GM21717 (cell line): Measurements from ENCODE around the gene LRAT.

Experiments
- ATAC-seq: cut with Tn5 transposase; IDR thresholded peaks from one replicate; pipeline ENCODE4 v1.9.1; 2021; ENCODE audit warnings: mild to moderate bottlenecking, moderate library complexity; ENCODE audit not compliant: unreplicated experiment

Gene LRAT

DNA sequence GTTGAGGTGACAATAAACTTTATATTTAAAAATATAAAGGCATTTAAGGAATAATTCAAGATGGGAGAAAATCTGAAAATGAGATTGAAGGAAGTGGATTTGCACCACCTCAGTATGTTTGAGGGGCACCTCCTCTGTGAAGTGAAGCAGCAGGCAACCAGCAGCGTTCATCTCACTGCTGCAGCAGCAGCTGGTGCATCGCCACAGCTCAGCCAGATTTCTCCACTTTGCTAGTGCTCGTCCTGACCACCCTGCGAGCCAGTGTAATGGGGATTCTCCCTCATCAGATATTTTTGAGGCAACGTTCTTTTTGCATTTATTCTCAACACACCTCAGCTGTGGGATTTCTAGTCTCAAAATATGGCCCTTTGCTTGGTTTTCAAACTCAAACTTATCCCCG lies 13.9 kb downstream of the LRAT start:
- no peak for ATAC-seq

DNA sequence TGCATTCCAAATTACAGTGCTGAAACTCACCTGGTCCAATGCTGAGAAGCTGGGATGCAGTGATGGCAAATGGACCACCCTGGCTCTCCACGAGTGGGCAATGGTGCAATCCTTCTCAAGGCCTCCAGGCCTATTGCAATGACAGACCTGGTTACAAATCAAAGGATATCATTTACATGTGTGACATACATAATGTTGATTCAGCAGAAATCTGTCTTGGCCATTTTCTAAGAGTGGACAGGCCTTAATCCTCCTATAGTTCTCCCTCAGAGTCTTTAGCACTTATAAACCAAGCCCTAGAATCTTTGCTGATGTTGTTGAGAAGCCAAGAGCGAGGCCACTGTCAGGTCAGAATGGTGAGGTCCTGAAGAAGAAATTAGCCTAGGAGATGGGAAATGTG lies 17.1 kb downstream of the LRAT start:
- ATAC-seq = no peak

DNA sequence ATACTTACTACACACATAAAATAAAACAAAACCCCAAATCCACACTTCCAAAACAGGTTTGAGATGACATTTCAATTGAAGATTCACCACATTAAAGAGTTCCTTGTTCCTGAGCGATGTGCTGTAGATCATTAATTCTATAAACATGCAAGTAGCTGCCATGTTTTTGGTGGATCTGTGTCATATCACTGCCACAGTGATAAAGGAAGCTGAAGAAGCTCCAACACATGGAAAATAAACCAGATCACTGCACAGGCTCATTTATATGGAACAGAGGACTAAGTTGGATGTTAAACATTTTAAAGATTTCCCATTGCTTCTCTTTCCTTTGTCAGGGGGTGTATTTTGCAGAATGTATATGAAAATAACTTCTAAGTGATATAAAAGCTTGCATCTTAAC lies 34.5 kb downstream of the LRAT start:
- no peak for ATAC-seq

DNA sequence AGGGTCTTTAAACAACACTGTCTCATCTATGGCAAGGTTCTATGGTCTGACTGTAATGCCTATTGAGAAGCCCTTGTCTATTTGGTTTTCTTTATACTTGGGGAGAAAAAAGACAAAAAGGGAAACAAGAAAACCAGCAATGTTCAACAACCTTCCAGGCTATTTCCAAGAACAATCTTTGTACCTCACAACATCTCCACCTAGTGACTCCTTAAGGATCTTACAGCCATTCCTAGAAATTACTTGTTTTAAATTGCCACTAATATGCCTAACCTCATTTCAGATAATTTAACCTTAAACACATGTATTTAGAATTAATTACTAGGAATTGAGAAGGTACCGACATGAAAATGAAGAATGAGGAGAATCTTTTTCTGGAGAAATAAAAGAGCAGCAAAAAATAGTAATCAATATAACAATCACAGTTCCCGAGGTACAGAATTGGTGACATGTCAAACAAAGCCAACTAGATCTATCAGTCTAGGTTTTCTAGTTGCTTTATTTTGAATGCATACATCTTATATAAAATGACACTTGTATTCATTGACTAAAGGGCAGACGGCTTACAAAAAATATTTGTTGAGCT lies 35.7 kb downstream of the LRAT start:
- ATAC-seq = no peak

DNA sequence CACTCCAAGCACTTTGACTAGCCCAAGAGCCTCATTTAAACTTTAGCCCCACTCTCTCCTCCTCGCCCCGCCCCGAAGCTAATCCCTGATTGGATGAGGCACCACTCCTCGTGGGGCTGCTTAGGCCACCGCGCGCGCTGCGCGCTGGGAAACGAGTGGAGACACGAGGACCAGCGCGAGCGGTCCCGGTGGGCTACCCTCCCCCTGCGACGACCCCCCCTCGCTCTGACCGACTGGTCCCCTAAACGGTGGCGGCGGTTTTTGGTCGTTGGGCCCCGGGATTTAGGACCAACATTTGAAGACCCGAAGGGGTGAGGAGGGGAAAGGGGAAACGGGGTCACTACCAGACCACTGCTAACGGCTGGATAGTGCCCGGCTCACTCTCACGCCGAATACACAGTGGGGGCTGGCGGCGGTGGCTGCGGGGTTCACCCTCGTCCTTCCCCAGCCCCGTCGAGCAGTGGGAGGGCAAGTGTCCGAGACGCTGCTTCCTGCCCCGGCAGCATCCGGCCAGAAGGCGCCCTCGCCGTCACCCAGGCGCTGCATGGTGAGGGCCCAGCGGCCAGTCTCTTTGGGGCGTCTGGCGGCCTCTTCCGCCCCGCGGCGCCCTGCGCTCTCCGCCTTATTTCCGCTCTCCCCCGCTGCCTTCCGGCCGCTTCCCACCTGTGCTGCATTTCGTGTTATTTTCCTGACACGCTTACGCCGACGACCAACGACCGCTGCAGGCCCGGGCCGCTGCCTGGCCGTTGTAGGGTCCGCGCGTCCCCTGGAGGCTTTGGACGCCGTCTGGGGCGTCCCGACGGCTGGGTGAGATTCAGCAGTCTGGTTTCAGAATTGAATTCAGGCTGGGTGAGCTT lies 37.6 kb downstream of the LRAT start, which contains the start of gene RBM46:
Gene RBM46, plus strand, starts transcription at position 147 of the 857 bp plus-strand sequence. CDS start 15,481 bp downstream, outside the sequence.
- ATAC-seq = no peak

DNA sequence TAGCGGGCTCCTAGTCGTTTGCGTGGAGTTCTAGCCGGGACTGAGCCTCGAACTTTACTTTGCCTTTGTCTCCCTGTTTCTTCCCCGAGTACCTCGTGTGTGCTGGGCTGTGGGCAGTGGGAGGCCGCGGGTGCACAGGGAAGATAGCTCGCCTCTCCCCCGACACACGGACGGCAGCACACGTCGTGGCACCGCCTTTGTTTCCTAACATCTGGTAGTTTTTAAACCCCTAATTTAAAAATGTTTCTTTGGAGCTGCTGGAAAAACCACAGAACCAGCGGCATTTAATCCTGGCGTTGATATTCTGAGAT lies 38.1 kb downstream of the LRAT start:
- ATAC-seq = no peak
